Stimulated activated naive CD8-positive, alpha-beta T cell treated with anti-CD3 and anti-CD28 coated beads, Interleukin-15, amount 100 ng/mL, for 72 hours (primary cell): ENCODE results near the gene GRIN3B.

Experiments used
- ATAC-seq: fragments of 150-1000 bp; cut with Tn5 transposase; 2 replicates; pipeline ENCODE4 v1.10.0; 2021; ENCODE audit warnings: mild to moderate bottlenecking, moderate library complexity
- DNase-seq, 2 donors: peaks; one replicate each; pipeline ENCODE4 v3.0.0; 2021 to 2022
- H3K27ac Mint-ChIP-seq, 2 donors: one replicate each; pipeline ENCODE4 v1.8.0; 2022; ENCODE audit warnings: mild to moderate bottlenecking in 2 of 2, mixed read lengths in 2 of 2, moderate library complexity in 2 of 2
- H3K27me3 Mint-ChIP-seq: one replicate; pipeline ENCODE4 v1.8.0; 2022; ENCODE audit warnings: mixed read lengths
- H3K4me1 Mint-ChIP-seq: one replicate; pipeline ENCODE4 v1.8.0; 2022; ENCODE audit warnings: mild to moderate bottlenecking, mixed read lengths
- H3K4me3 Mint-ChIP-seq, 2 donors: one replicate each; pipeline ENCODE4 v1.8.0; 2022; ENCODE audit warnings: mild to moderate bottlenecking in 2 of 2, mixed read lengths in 2 of 2, moderate library complexity in 1 of 2
- H3K9me3 Mint-ChIP-seq, 2 donors: one replicate each; pipeline ENCODE4 v1.8.0; 2022; ENCODE audit warnings: mixed read lengths in 2 of 2

Gene GRIN3B

GRCh38 chr19:1047696-1048147 is 47.5 kb downstream of the GRIN3B start:
- no peak for DNase-seq
- Mint-ChIP-seq H3K4me3 (no peak overlapping the region), H3K27ac (no peak overlapping the region), H3K9me3 (no peaks in the 10 kb centered on the region), H3K27me3 (no peaks in the 10 kb centered on the region), H3K4me1 (peaks cover 13% of the 10 kb centered on the region)
- ATAC-seq = no peak

DNA sequence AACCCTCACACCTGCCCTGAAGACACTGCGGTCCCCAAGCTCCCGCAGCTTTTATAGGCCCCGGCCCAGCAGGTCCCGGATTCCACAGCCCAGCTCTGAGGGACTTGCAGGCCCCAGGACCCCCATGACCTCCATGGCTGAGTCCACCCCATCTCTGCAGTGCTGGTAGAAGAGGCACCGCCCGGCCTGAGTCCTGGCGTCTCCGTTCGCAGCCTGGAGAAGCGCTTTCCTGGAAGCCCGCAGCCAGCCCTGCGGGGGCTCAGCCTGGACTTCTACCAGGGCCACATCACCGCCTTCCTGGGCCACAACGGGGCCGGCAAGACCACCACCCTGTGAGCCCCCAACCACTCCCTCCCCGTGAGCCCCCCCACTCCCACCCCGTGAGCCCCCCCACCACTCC is 48.9 kb downstream of the GRIN3B start:
- ATAC-seq (no peak), DNase-seq (no peak)
- Mint-ChIP-seq H3K9me3 (no peaks in the 10 kb centered on the region), H3K4me3 (no peak overlapping the region), H3K4me1 (peaks cover 7% of the 10 kb centered on the region), H3K27me3 (no peaks in the 10 kb centered on the region), H3K27ac (no peak overlapping the region)

DNA sequence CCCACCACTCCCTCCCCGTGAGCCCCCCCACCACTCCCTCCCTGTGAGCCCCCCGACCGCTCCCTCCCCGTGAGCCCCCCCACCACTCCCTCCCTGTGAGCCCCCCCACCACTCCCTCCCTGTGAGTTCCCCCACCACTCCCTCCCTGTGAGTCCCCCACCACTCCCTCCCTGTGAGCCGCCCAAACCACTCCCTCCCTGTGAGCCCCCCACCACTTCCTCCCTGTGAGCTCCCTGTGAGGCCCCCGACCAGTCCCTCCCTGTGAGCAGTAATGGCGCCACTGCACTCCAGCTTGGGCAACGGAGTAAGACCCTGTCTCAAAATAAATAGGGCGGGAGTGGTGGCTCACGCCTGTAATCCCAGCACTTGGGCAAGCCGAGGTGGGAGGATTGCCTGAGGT is 49.6 kb downstream of the GRIN3B start:
- Mint-ChIP-seq H3K27ac (no peak overlapping the region), H3K4me1 (peaks cover 7% of the 10 kb centered on the region), H3K4me3 (no peak overlapping the region), H3K27me3 (no peaks in the 10 kb centered on the region), H3K9me3 (no peaks in the 10 kb centered on the region)
- DNase-seq = no peak
- no peak for ATAC-seq

- H3K27ac Mint-ChIP-seq = peak overlapping the region in 1 of 2 donors; percentile 21
- peaks cover 0 to 3% of the 10 kb centered on the region in 2 donors for H3K9me3 Mint-ChIP-seq
- no peaks in the 10 kb centered on the region for H3K27me3 Mint-ChIP-seq
- DNase-seq (no peak), ATAC-seq (no peak)
- H3K4me3 Mint-ChIP-seq = no peak overlapping the region
- H3K4me1 Mint-ChIP-seq = peaks cover 7% of the 10 kb centered on the region
These were observed 51.0 kb downstream of the GRIN3B start for GRCh38 chr19:1050989-1051788.

GRCh38 chr19:1051791-1052190 is 51.6 kb downstream of the GRIN3B start:
- Mint-ChIP-seq H3K4me1 (peaks cover 7% of the 10 kb centered on the region), H3K27me3 (no peaks in the 10 kb centered on the region), H3K9me3 (peaks cover 3 to 9% of the 10 kb centered on the region in 2 donors), H3K27ac (peak overlapping the region in 1 of 2 donors; percentile 21), H3K4me3 (no peak overlapping the region)
- no peak for ATAC-seq
- no peak for DNase-seq

GRCh38 chr19:1052349-1052975 is 52.2 kb downstream of the GRIN3B start:
- no peak for ATAC-seq
- no peak overlapping the region for H3K4me3 Mint-ChIP-seq
- no peak overlapping the region for H3K27ac Mint-ChIP-seq
- DNase-seq = no peak
- peaks cover 10% of the 10 kb centered on the region for H3K4me1 Mint-ChIP-seq
- H3K9me3 Mint-ChIP-seq = peaks cover 7 to 15% of the 10 kb centered on the region in 2 donors
- H3K27me3 Mint-ChIP-seq = no peaks in the 10 kb centered on the region

- no peak overlapping the region for H3K27ac Mint-ChIP-seq
- peaks cover 9 to 25% of the 10 kb centered on the region in 2 donors for H3K9me3 Mint-ChIP-seq
- H3K4me3 Mint-ChIP-seq = no peak overlapping the region
- no peaks in the 10 kb centered on the region for H3K27me3 Mint-ChIP-seq
- no peak for DNase-seq
- ATAC-seq = no peak
- peaks cover 20% of the 10 kb centered on the region for H3K4me1 Mint-ChIP-seq
These were observed 53.2 kb downstream of the GRIN3B start for GRCh38 chr19:1053176-1054101.

DNA sequence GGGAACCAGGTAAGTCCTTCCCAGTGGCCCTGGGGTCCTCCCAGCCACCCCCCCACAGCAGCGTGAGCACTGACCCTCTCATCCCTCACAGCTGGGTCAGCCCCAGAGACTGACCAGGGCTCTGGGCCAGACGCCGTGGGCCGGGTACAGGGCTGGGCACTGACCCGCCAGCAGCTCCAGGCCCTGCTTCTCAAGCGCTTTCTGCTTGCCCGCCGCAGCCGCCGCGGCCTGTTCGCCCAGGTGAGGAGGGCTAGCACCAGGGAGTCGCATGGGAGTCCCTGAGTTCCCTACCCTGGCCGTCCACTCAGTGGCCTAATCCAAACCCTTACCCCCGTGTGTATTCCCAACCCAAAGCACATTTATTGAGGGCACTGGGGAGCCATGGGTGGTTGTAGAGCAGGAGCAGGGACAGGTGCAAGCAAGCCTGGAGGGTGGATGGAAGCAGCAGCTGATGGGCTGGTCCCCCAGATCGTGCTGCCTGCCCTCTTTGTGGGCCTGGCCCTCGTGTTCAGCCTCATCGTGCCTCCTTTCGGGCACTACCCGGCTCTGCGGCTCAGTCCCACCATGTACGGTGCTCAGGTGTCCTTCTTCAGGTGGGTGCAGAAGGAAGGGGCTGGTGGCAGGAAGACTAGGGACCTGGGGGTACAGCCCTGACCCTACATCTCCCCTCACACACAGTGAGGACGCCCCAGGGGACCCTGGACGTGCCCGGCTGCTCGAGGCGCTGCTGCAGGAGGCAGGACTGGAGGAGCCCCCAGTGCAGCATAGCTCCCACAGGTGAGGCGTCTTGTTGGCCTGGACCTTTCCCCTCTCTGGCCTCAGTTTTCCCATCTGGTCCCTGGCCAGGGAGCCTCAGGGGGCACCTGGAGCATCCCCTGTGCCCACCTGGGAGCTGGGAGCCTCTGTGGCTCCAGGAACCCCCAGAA is 54.1 kb downstream of the GRIN3B start:
- Mint-ChIP-seq H3K4me1 (peaks cover 22% of the 10 kb centered on the region), H3K27me3 (no peaks in the 10 kb centered on the region), H3K9me3 (peaks cover 9 to 27% of the 10 kb centered on the region in 2 donors), H3K4me3 (no peak overlapping the region), H3K27ac (no peak overlapping the region)
- no peak for ATAC-seq
- DNase-seq = no peak

- H3K4me3 Mint-ChIP-seq = no peak overlapping the region
- H3K27ac Mint-ChIP-seq = no peak overlapping the region
- ATAC-seq (no peak), DNase-seq (no peak)
- H3K27me3 Mint-ChIP-seq = no peaks in the 10 kb centered on the region
- peaks cover 9 to 27% of the 10 kb centered on the region in 2 donors for H3K9me3 Mint-ChIP-seq
- H3K4me1 Mint-ChIP-seq = peaks cover 22% of the 10 kb centered on the region
These were observed 54.8 kb downstream of the GRIN3B start for GRCh38 chr19:1055028-1055425.

- Mint-ChIP-seq H3K27ac (no peak overlapping the region), H3K4me1 (peaks cover 22% of the 10 kb centered on the region), H3K9me3 (peaks cover 9 to 27% of the 10 kb centered on the region in 2 donors), H3K27me3 (no peaks in the 10 kb centered on the region), H3K4me3 (no peak overlapping the region)
- DNase-seq (no peak), ATAC-seq (no peak)
These were observed 55.8 kb downstream of the GRIN3B start for GRCh38 chr19:1055886-1056620.

GRCh38 chr19:1057176-1057855 is 57.1 kb downstream of the GRIN3B start:
- DNase-seq = no peak
- Mint-ChIP-seq H3K4me3 (no peak overlapping the region), H3K27me3 (no peaks in the 10 kb centered on the region), H3K4me1 (peaks cover 15% of the 10 kb centered on the region), H3K27ac (no peak overlapping the region), H3K9me3 (peaks cover 9 to 27% of the 10 kb centered on the region in 2 donors)
- ATAC-seq = peak; percentile 55

DNA sequence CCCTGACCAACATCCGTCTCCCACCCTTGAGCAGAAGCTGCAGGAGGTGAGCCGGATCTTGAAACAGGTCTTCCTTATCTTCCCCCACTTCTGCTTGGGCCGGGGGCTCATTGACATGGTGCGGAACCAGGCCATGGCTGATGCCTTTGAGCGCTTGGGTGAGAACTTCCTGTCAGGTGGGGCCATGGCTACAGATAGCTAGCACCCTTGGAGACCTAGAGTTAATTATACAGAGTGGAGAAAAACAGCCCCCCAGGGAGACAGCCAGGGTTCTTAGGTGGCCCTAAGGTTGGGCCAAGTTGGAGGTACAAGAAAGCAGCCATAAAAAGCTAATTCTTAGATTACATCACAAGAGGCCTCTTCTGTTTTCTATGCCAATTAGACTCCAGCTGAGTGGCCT is 57.9 kb downstream of the GRIN3B start:
- Mint-ChIP-seq H3K4me3 (no peak overlapping the region), H3K4me1 (peaks cover 15% of the 10 kb centered on the region), H3K27me3 (no peaks in the 10 kb centered on the region), H3K9me3 (peaks cover 9 to 27% of the 10 kb centered on the region in 2 donors), H3K27ac (no peak overlapping the region)
- ATAC-seq (no peak), DNase-seq (no peak)
